B cell (primary cell): Measurements from ENCODE around the gene LARGE1. TPM values are rescaled to one million over a fixed set of nuclear protein-coding genes. Genes with fewer than 3 reads are reported as not detected.
A peak's percentile ranks its signal among the peaks of the same experiment; 100 is the strongest.

Experiments
- ATAC-seq: fragments of 200-7000 bp; cut with Tn5 transposase; one replicate; pipeline ENCODE4 v1.10.0; 2021; ENCODE audit warnings: low read depth, mild to moderate bottlenecking, moderate number of reproducible peaks, moderate library complexity
- CTCF ChIA-PET: fragments of 350-600 bp; sonication (Branson Sonifier 250); formaldehyde crosslinking; loops from one replicate; lab custom pipeline; 2021; ENCODE audit warnings: antibody characterized with exemption, inconsistent platforms; lab: Charles Lee
- POLR2A ChIA-PET: fragments of 350-600 bp; sonication (Branson Sonifier 250); formaldehyde crosslinking; loops from one replicate; lab custom pipeline; 2021; ENCODE audit warnings: antibody characterized with exemption; lab: Charles Lee
- DNase-seq: peaks from one replicate; pipeline ENCODE4 v3.0.0; 2013
- H2AFZ ChIP-seq: 2 replicates; pipeline ENCODE4 v1.6.1; 2012; ENCODE audit warnings: mild to moderate bottlenecking, low read depth, low read length; ENCODE audit not compliant: insufficient read depth, poor library complexity, severe bottlenecking
- H3K27ac ChIP-seq, 2 donors: 1 replicate in 1 of 2; 2 replicates in 1 of 2; pipeline ENCODE4 v1.5.1; 2012 to 2013; ENCODE audit warnings: low read length in 2 of 2, mild to moderate bottlenecking in 2 of 2, moderate library complexity in 1 of 2
- H3K27me3 ChIP-seq, 4 experiments: fragments of 200-600 bp in 1 of 4; sonication (generic) in 1 of 4; replicated peaks in 1 of 4; 1 replicate in 2 of 4; 2 replicates in 2 of 4; pipeline versions ENCODE4 v1.6.1 to v1.7.0; 2013 to 2016; ENCODE audit warnings: low read length in 3 of 4, mild to moderate bottlenecking in 2 of 4, mixed read lengths in 1 of 4, moderate library complexity in 1 of 4; ENCODE audit not compliant: insufficient read depth in 4 of 4, control insufficient read depth in 3 of 4; ENCODE audit errors: control extremely low read depth in 1 of 4
- H3K36me3 ChIP-seq, 2 experiments: replicated peaks in 1 of 2; 1 replicate in 1 of 2; 2 replicates in 1 of 2; pipeline versions ENCODE4 v1.6.1 to v1.7.1; 2013; ENCODE audit warnings: low read length in 1 of 2; ENCODE audit not compliant: insufficient read depth in 2 of 2, control insufficient read depth in 1 of 2; ENCODE audit errors: control extremely low read depth in 1 of 2, extremely low read depth in 1 of 2
- H3K4me1 ChIP-seq, 2 donors: fragments of 200-600 bp in 1 of 2; sonication (generic) in 1 of 2; 1 replicate in 1 of 2; 2 replicates in 1 of 2; pipeline versions ENCODE4 v1.5.1 to v1.6.1; 2013 to 2017; ENCODE audit warnings: low read length in 2 of 2; ENCODE audit not compliant: control insufficient read depth in 2 of 2, insufficient read depth in 2 of 2
- H3K4me2 ChIP-seq: replicated peaks from 2 replicates; pipeline ENCODE3; 2012; ENCODE audit warnings: mild to moderate bottlenecking, low read depth, low read length; ENCODE audit not compliant: poor library complexity, severe bottlenecking
- H3K4me3 ChIP-seq, 5 experiments: fragments of 200-600 bp in 1 of 5; sonication (generic) in 1 of 5; 1 replicate in 3 of 5; 2 replicates in 2 of 5; pipeline versions ENCODE4 v1.5.1 to v1.7.0; 2011 to 2016; ENCODE audit warnings: low read length in 4 of 5, mild to moderate bottlenecking in 4 of 5, low read depth in 2 of 5, control low read depth in 1 of 5, moderate library complexity in 1 of 5; ENCODE audit not compliant: insufficient read depth in 1 of 5; ENCODE audit errors: control extremely low read depth in 1 of 5, extremely low read depth in 1 of 5
- H3K79me2 ChIP-seq: fragments of 200-600 bp; sonication (generic); one replicate; pipeline ENCODE4 v1.6.0; 2016; ENCODE audit warnings: low read length; ENCODE audit not compliant: control insufficient read depth, insufficient read depth
- H3K9ac ChIP-seq: fragments of 200-600 bp; sonication (generic); 2 replicates; pipeline ENCODE4 v1.6.1; 2017; ENCODE audit warnings: mild to moderate bottlenecking, low read length, moderate library complexity
- H3K9me3 ChIP-seq, 3 donors: one replicate each; pipeline versions ENCODE4 v1.6.1 to v1.7.1; 2013; ENCODE audit warnings: low read length in 2 of 3; ENCODE audit not compliant: control insufficient read depth in 2 of 3, insufficient read depth in 1 of 3; ENCODE audit errors: control extremely low read depth in 1 of 3
- H4K20me1 ChIP-seq: 2 replicates; pipeline ENCODE4 v1.6.0; 2012; ENCODE audit warnings: mild to moderate bottlenecking, low read length; ENCODE audit not compliant: insufficient read depth, control insufficient read depth, poor library complexity, severe bottlenecking
- H3K27ac Mint-ChIP-seq: one replicate; pipeline ENCODE4 v1.8.0; 2021; ENCODE audit warnings: mixed read lengths
- H3K27me3 Mint-ChIP-seq: one replicate; pipeline ENCODE4 v1.8.0; 2021; ENCODE audit warnings: mixed read lengths
- H3K4me1 Mint-ChIP-seq: one replicate; pipeline ENCODE4 v1.8.0; 2021; ENCODE audit warnings: mixed read lengths
- H3K4me3 Mint-ChIP-seq: one replicate; pipeline ENCODE4 v1.8.0; 2021; ENCODE audit warnings: mixed read lengths
- H3K9me3 Mint-ChIP-seq: one replicate; pipeline ENCODE4 v1.8.0; 2022; ENCODE audit warnings: mixed read lengths; ENCODE audit not compliant: insufficient read depth
- CTCF ChIP-seq: fragments of 200-600 bp; IDR thresholded peaks from one replicate; pipeline ENCODE4 v1.8.0; 2022; ENCODE audit warnings: antibody characterized with exemption, mild to moderate bottlenecking
- EZH2 ChIP-seq: IDR thresholded peaks from 2 replicates; pipeline ENCODE4 v1.6.1; 2012; ENCODE audit warnings: borderline replicate concordance, low read depth, mild to moderate bottlenecking, moderate library complexity, low read length; ENCODE audit not compliant: insufficient read depth, poor library complexity, severe bottlenecking
- WGBS: methylation state at CpG from one replicate; pipeline ENCODE4 v1.1.5; 2013; ENCODE audit warnings: missing lambda C conversion rate; ENCODE audit not compliant: insufficient coverage; 5-methylcytosine and 5-hydroxymethylcytosine counted together
- intact Hi-C: fragments of 100-400 bp; cut with micrococcal nuclease; formaldehyde crosslinking; loops from one replicate; pipeline ENCODE4 v1.10.0; 2022
- polyA plus RNA-seq: library from polyadenylated mRNA; depleted of rRNA; stranded (reverse); fragments of >200 nt; gene quantifications from 2 replicates; pipeline ENCODE4 v1.2.3, GENCODE V29; 2012
- total RNA-seq, 2 donors: library from RNA; stranded (reverse); fragments of 120-200 nt in 1 of 2; gene quantifications; 1 replicate in 1 of 2; 2 replicates in 1 of 2; pipeline versions ENCODE4 v1.2.3 to v1.2.4, GENCODE V29; 2013 to 2022

The LARGE1 gene
- total and polyA plus RNA-seq, 2 donors (not counting 1 experiment from before 2014, with no cell fraction given): 20.7 to 82.0 TPM

GRCh38 chr22:33898121-33898520, 22.2 kb downstream of the LARGE1 start:
- Histone ChIP-seq H3K79me2 (peaks cover 98% of the 10 kb centered on the region), H2AFZ (no peak overlapping the region), H3K4me3 (no peak overlapping the region), H3K27ac (no peak overlapping the region), H3K9ac (no peak overlapping the region), H3K9me3 (peaks cover 0 to 9% (median 8%) of the 10 kb centered on the region in 3 donors), H3K4me2 (no peak overlapping the region), H3K4me1 (peaks cover 19 to 29% of the 10 kb centered on the region in 2 donors), H3K27me3 (no peaks in the 10 kb centered on the region), H3K36me3 (peaks cover 0 to 2% of the 10 kb centered on the region in 2 experiments), H4K20me1 (peaks cover 85% of the 10 kb centered on the region)
- no peak overlapping the region for H3K27ac Mint-ChIP-seq
- no peak overlapping the region for H3K4me3 Mint-ChIP-seq
- ATAC-seq (no peak), DNase-seq (no peak)
- CTCF ChIA-PET: interaction anchor here (1.2 to 2.2 kb wide), 2 partner anchors 26 to 379 kb away, joined by 5 to 6 read pairs; no protein-coding TSS in a partner anchor
- peaks cover 69% of the 10 kb centered on the region for H3K4me1 Mint-ChIP-seq
- TF ChIP-seq CTCF: no peak
- no peak for TF ChIP-seq EZH2
- no peaks in the 10 kb centered on the region for H3K9me3 Mint-ChIP-seq
- no peaks in the 10 kb centered on the region for H3K27me3 Mint-ChIP-seq
- intact Hi-C loops: no loop called here
- POLR2A ChIA-PET: no interaction called here
- 90% methylated on average over 3 of the region's 7 CpGs for WGBS

GRCh38 chr22:33897448-33897835, 22.8 kb downstream of the LARGE1 start:
- ChIA-PET POLR2A (interaction anchor here (0.8 kb wide), 1 partner anchor 13 kb away, joined by 3 read pairs; no protein-coding TSS in a partner anchor), CTCF (interaction anchor here (0.8 to 2.2 kb wide), 4 partner anchors 25 to 597 kb away, joined by 3 to 6 read pairs (median 4); no protein-coding TSS in a partner anchor)
- Histone ChIP-seq H3K4me3 (no peak overlapping the region), H3K4me2 (peak overlapping the region; percentile 41), H3K4me1 (peaks cover 22 to 29% of the 10 kb centered on the region in 2 donors), H3K27me3 (no peaks in the 10 kb centered on the region), H4K20me1 (peaks cover 80% of the 10 kb centered on the region), H3K79me2 (peaks cover 95% of the 10 kb centered on the region), H2AFZ (no peak overlapping the region), H3K27ac (no peak overlapping the region), H3K36me3 (peaks cover 0 to 2% of the 10 kb centered on the region in 2 experiments), H3K9me3 (peaks cover 0 to 9% (median 8%) of the 10 kb centered on the region in 3 donors), H3K9ac (no peak overlapping the region)
- TF ChIP-seq CTCF (no peak), EZH2 (no peak)
- WGBS: 92% methylated on average over 3 of the region's 8 CpGs
- peak overlapping the region; percentile 59 for H3K27ac Mint-ChIP-seq
- H3K4me3 Mint-ChIP-seq: peak overlapping the region; percentile 72
- no peaks in the 10 kb centered on the region for H3K27me3 Mint-ChIP-seq
- no peak for ATAC-seq
- intact Hi-C loops: loop anchor here (2.0 kb wide), 1 partner anchor 23 kb away; the partner anchor contains the start of gene LARGE1
- no peak for DNase-seq
- no peaks in the 10 kb centered on the region for H3K9me3 Mint-ChIP-seq
- peaks cover 74% of the 10 kb centered on the region for H3K4me1 Mint-ChIP-seq
